Caco-2 (cell line): Measurements from ENCODE around the gene SPP1. TPM values are rescaled to one million over a fixed set of nuclear protein-coding genes. Genes with fewer than 3 reads are reported as not detected.

ENCODE experiments used
- BruUV-seq: library from RNA; stranded (reverse); fragments of 400-500 nt; replicated peaks from 2 replicates; lab custom pipeline; 2021; lab: Mats Ljungman, UMichigan
- CTCF ChIA-PET: fragments of 300-600 bp; sonication (Branson Sonifier 250); formaldehyde crosslinking; loops from one replicate; lab custom pipeline; 2022; ENCODE audit warnings: antibody characterized with exemption; lab: Charles Lee
- POLR2A ChIA-PET: fragments of 300-600 bp; sonication (Branson Sonifier 250); formaldehyde crosslinking; loops from one replicate; lab custom pipeline; 2022; ENCODE audit warnings: antibody characterized with exemption; lab: Charles Lee
- DNase-seq, 2 experiments: peaks; one replicate each; pipeline versions ENCODE4 v3.0.0 to v3.0.0-alpha.2; 2020 to 2022
- H3K27me3 ChIP-seq: replicated peaks from 2 replicates; pipeline ENCODE4 v1.6.0; 2011; ENCODE audit warnings: low read length; ENCODE audit not compliant: control insufficient read depth, insufficient read depth
- H3K36me3 ChIP-seq: 2 replicates; pipeline ENCODE4 v1.5.1; 2011; ENCODE audit warnings: low read length; ENCODE audit not compliant: control insufficient read depth, insufficient read depth
- H3K4me1 ChIP-seq: fragments of 250-450 bp; sonication (Bioruptor Pico); 2 replicates; pipeline ENCODE4 v1.5.1; 2020; ENCODE audit warnings: mild to moderate bottlenecking
- H3K4me3 ChIP-seq: 2 replicates; pipeline ENCODE4 v1.5.1; 2011; ENCODE audit warnings: low read depth, mild to moderate bottlenecking, control low read depth, low read length
- H3K9me3 ChIP-seq: fragments of 250-450 bp; sonication (Bioruptor Pico); 2 replicates; pipeline ENCODE4 v1.5.1; 2020; ENCODE audit warnings: mild to moderate bottlenecking, moderate library complexity
- H3K27ac Mint-ChIP-seq: one replicate; pipeline ENCODE4 v1.8.0; 2022; ENCODE audit warnings: mixed read lengths; ENCODE audit not compliant: unreplicated experiment
- H3K27me3 Mint-ChIP-seq: one replicate; pipeline ENCODE4 v1.8.0; 2022; ENCODE audit warnings: mixed read lengths; ENCODE audit not compliant: insufficient read depth, unreplicated experiment
- H3K36me3 Mint-ChIP-seq: one replicate; pipeline ENCODE4 v1.8.0; 2022; ENCODE audit warnings: mild to moderate bottlenecking, mixed read lengths; ENCODE audit not compliant: insufficient read depth, unreplicated experiment
- H3K4me1 Mint-ChIP-seq: one replicate; pipeline ENCODE4 v1.8.0; 2022; ENCODE audit warnings: low read depth, mixed read lengths; ENCODE audit not compliant: unreplicated experiment
- H3K4me3 Mint-ChIP-seq: one replicate; pipeline ENCODE4 v1.8.0; 2022; ENCODE audit warnings: mild to moderate bottlenecking, moderate library complexity, mixed read lengths; ENCODE audit not compliant: unreplicated experiment
- H3K9me3 Mint-ChIP-seq: one replicate; pipeline ENCODE4 v1.8.0; 2022; ENCODE audit warnings: mixed read lengths; ENCODE audit not compliant: unreplicated experiment
- CTCF ChIP-seq, 2 experiments: fragments of 200-600 bp in 1 of 2; IDR thresholded peaks; 1 replicate in 1 of 2; 2 replicates in 1 of 2; pipeline versions ENCODE4 v1.5.1 to v1.8.0; 2011 to 2022; ENCODE audit warnings: antibody characterized with exemption in 1 of 2, control low read depth in 1 of 2, inconsistent platforms in 1 of 2, low read depth in 1 of 2, low read length in 1 of 2, mild to moderate bottlenecking in 1 of 2, moderate library complexity in 1 of 2; ENCODE audit not compliant: insufficient read depth in 1 of 2, severe bottlenecking in 1 of 2, unreplicated experiment in 1 of 2
- intact Hi-C: fragments of 100-400 bp; cut with micrococcal nuclease; formaldehyde crosslinking; loops from one replicate; pipeline ENCODE4 v1.10.0; 2022; ENCODE audit not compliant: unreplicated experiment
- total RNA-seq: library from RNA; stranded (reverse); gene quantifications from 2 replicates; pipeline ENCODE4 v1.2.3, GENCODE V29; 2022

SPP1 gene
- total RNA-seq, 1 experiment from 2014 or later, result 0.77 TPM

- Mint-ChIP-seq H3K9me3 (no peaks in the 10 kb centered on the region), H3K27ac (no peak overlapping the region), H3K4me1 (no peaks in the 10 kb centered on the region), H3K36me3 (no peaks in the 10 kb centered on the region), H3K27me3 (peaks cover 14% of the 10 kb centered on the region), H3K4me3 (no peak overlapping the region)
- Histone ChIP-seq H3K36me3 (no peaks in the 10 kb centered on the region), H3K27me3 (no peaks in the 10 kb centered on the region), H3K9me3 (no peaks in the 10 kb centered on the region), H3K4me3 (no peak overlapping the region), H3K4me1 (no peaks in the 10 kb centered on the region)
- ChIA-PET CTCF (no interaction called here), POLR2A (no interaction called here)
- TF ChIP-seq CTCF (IDR thresholded peaks at IDR 0.05; ENCODE audit: insufficient read depth in 1 of 2, low read depth in 1 of 2, low read length in 1 of 2, severe bottlenecking in 1 of 2, unreplicated experiment in 1 of 2), result no peak
- no TSS peak for BruUV-seq
- intact Hi-C loops, result no loop called here
- DNase-seq, result no peak
These were observed 6.5 kb downstream of the SPP1 start for GRCh38 chr4:87982036-87982435.

GRCh38 chr4:87982446-87983010 lies 7.0 kb downstream of the SPP1 start:
- Histone ChIP-seq H3K4me1 (no peaks in the 10 kb centered on the region), H3K9me3 (no peaks in the 10 kb centered on the region), H3K27me3 (no peaks in the 10 kb centered on the region), H3K4me3 (no peak overlapping the region), H3K36me3 (no peaks in the 10 kb centered on the region)
- H3K4me1 Mint-ChIP-seq, result no peaks in the 10 kb centered on the region
- TF ChIP-seq CTCF (IDR thresholded peaks at IDR 0.05; ENCODE audit: insufficient read depth in 1 of 2, low read depth in 1 of 2, low read length in 1 of 2, severe bottlenecking in 1 of 2, unreplicated experiment in 1 of 2), result no peak
- no peak overlapping the region for H3K4me3 Mint-ChIP-seq
- H3K27ac Mint-ChIP-seq, result no peak overlapping the region
- intact Hi-C loops, result no loop called here
- ChIA-PET POLR2A (no interaction called here), CTCF (no interaction called here)
- no peaks in the 10 kb centered on the region for H3K9me3 Mint-ChIP-seq
- H3K36me3 Mint-ChIP-seq, result no peaks in the 10 kb centered on the region
- BruUV-seq, result no TSS peak
- H3K27me3 Mint-ChIP-seq, result peaks cover 14% of the 10 kb centered on the region
- DNase-seq, result no peak

GRCh38 chr4:87983996-87984395 lies 8.5 kb downstream of the SPP1 start:
- H3K27me3 Mint-ChIP-seq, result peaks cover 17% of the 10 kb centered on the region
- no peak for TF ChIP-seq CTCF (IDR thresholded peaks at IDR 0.05; ENCODE audit: insufficient read depth in 1 of 2, low read depth in 1 of 2, low read length in 1 of 2, severe bottlenecking in 1 of 2, unreplicated experiment in 1 of 2)

More at GRCh38 chr4:87983996-87984395, 8.5 kb downstream of the SPP1 start:
- intact Hi-C loops, result no loop called here
- H3K4me3 ChIP-seq, result no peak overlapping the region
- BruUV-seq, result no TSS peak
- H3K36me3 ChIP-seq, result no peaks in the 10 kb centered on the region
- no peaks in the 10 kb centered on the region for H3K27me3 ChIP-seq
- no peaks in the 10 kb centered on the region for H3K9me3 ChIP-seq
- ChIA-PET POLR2A (no interaction called here), CTCF (no interaction called here)
- Mint-ChIP-seq H3K9me3 (no peaks in the 10 kb centered on the region), H3K27ac (no peak overlapping the region), H3K36me3 (no peaks in the 10 kb centered on the region), H3K4me3 (no peak overlapping the region), H3K4me1 (no peaks in the 10 kb centered on the region)
- no peak for DNase-seq
- H3K4me1 ChIP-seq, result no peaks in the 10 kb centered on the region
